OCI-LY3 (cell line): ENCODE data around the gene GJC3.

Experiments used
- CTCF ChIP-seq: fragments of 200-600, 300-600 bp; sonication (generic); IDR thresholded peaks from 2 replicates; pipeline ENCODE4 v1.5.1; 2014; ENCODE audit warnings: antibody characterized with exemption, low read length, low read depth
- EZH2phosphoT487 ChIP-seq: fragments of 200-600 bp; shearing (Covaris generic); IDR thresholded peaks from 2 replicates; pipeline ENCODE4 v1.6.1; 2018; ENCODE audit warnings: antibody characterized with exemption, mixed run types, low read depth

- TF ChIP-seq CTCF, result no peak
- TF ChIP-seq EZH2phosphoT487, result no peak
Observed at GRCh38 chr7:99928188-99928587, 1.2 kb downstream of the GJC3 start.
